NOMO-1 treated with dmso at 0.1 percent for 144 hours (cell line): ENCODE measurements around the gene RPSA.
"Not testable (repeated sequence)": the region's sequence is repeated elsewhere in the genome, so short reads cannot be mapped to it uniquely, and the experiment has no call there.

Experiments
- DNase-seq: peaks from one replicate; lab custom pipeline; 2025; ENCODE audit not compliant: unreplicated experiment; lab: John Stamatoyannopoulos, UW

Gene RPSA

GRCh38 chr3:39454591-39455217 lies 48.2 kb downstream of the RPSA start:
- DNase-seq = no peak

DNA sequence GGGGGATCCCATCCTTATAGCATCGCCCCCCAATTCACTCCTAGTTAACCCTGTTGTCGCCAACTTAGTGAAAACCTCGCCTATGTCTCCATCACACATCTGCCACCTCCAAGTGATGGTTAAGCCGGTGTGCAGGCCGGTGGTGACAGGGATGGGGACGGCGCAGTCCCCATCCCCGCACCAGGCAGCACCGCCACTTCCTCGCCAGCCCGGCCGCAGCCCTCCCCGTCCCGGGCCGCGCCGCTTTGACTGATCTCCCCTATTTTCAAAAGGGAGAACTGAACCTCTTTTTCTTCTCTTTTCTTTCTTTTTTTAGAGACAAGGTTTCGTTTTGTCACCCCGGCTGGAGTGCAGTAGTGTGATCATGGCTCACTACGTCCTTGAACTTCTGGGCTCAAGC lies 49.6 kb downstream of the RPSA start:
- no peak for DNase-seq

GRCh38 chr3:39457361-39457760 lies 50.8 kb downstream of the RPSA start:
- DNase-seq = no peak

GRCh38 chr3:39458579-39458978 lies 52.1 kb downstream of the RPSA start:
- DNase-seq = not testable (repeated sequence)

- no peak for DNase-seq
Measured at GRCh38 chr3:39460677-39461076, 54.2 kb downstream of the RPSA start.
